ENCODE data around the gene HEPACAM2.

- TF ChIP-seq CTCF (IDR thresholded peaks at IDR 0.05) (no peak), ZBTB33 (IDR thresholded peaks at IDR 0.05; ENCODE audit: borderline replicate concordance, low read depth) (no peak), EZH2phosphoT487 (IDR thresholded peaks at IDR 0.05; ENCODE audit: borderline replicate concordance, low read depth) (no peak), ELF1 (IDR thresholded peaks at IDR 0.05) (no peak), POLR2AphosphoS5 (IDR thresholded peaks at IDR 0.05; ENCODE audit: low read depth, low read length) (no peak), NFIC (IDR thresholded peaks at IDR 0.05; ENCODE audit: borderline replicate concordance) (no peak)
These were observed 60.8 kb downstream of the HEPACAM2 start for GRCh38 chr7:93165447-93165846.

Measured in SK-N-SH (cell line).